ENCODE data around the gene CGREF1. TPM values are rescaled to one million over a fixed set of nuclear protein-coding genes. Genes with fewer than 3 reads are reported as not detected.

CGREF1 gene
- total RNA-seq, 2 experiments from 2014 or later = 0.75 to 1.2 TPM

DNA sequence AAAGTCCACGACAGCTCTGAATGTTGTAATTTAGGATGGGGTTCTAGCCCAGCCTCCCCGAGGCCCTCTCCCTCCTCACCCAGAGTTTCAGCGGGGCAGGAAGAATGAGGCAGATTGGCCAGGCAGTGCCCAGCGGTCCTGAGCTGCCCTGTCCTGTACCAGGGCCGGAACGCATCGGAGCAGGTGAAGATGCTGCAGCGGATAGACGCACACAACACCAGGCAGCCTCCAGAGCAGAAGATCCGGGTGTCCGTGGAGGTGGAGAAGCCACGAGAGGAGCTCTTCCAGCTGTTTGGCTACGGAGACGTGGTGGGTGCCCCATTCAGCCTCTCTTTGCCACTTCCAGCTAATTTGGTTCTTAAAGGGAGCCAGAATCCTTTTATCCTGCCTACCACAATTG, 21.6 kb downstream of the CGREF1 start:
- ChIA-PET POLR2A (interaction anchor here (0.6 to 2.5 kb wide), 2 partner anchors 13 to 17 kb away, joined by 3 to 6 read pairs; no protein-coding TSS in a partner anchor), CTCF (interaction anchor here (0.9 to 7.9 kb wide), 9 partner anchors 10 to 207 kb away, joined by 3 to 75 read pairs (median 4); partner anchors contain the start of genes ABHD1, KHK, SLC30A3 and TRIM54)
- Mint-ChIP-seq H3K27ac (no peak overlapping the region), H3K4me3 (no peak overlapping the region), H3K4me1 (peaks cover 12% of the 10 kb centered on the region), H3K27me3 (no peaks in the 10 kb centered on the region), H3K36me3 (ENCODE audit: low read depth) (no peaks in the 10 kb centered on the region), H3K9me3 (no peaks in the 10 kb centered on the region)
- no peak for DNase-seq

GRCh38 chr2:27096748-27097297, 22.1 kb downstream of the CGREF1 start:
- ChIA-PET POLR2A (interaction anchor here (0.6 to 2.5 kb wide), 5 partner anchors 9 to 152 kb away, joined by 3 to 6 read pairs (median 4); partner anchors contain the start of gene OST4), CTCF (interaction anchor here (0.9 to 7.9 kb wide), 7 partner anchors 9 to 207 kb away, joined by 3 to 75 read pairs (median 6); partner anchors contain the start of genes ABHD1, KHK and TRIM54)
- Mint-ChIP-seq H3K27me3 (no peaks in the 10 kb centered on the region), H3K27ac (no peak overlapping the region), H3K9me3 (no peaks in the 10 kb centered on the region), H3K36me3 (ENCODE audit: low read depth) (no peaks in the 10 kb centered on the region), H3K4me1 (peaks cover 12% of the 10 kb centered on the region), H3K4me3 (no peak overlapping the region)
- DNase-seq = no peak

- ChIA-PET POLR2A (interaction anchor here (0.6 to 2.5 kb wide), 8 partner anchors 9 to 184 kb away, joined by 3 to 6 read pairs (median 4); partner anchors contain the start of genes AGBL5 and OST4), CTCF (interaction anchor here (0.9 to 7.9 kb wide), 6 partner anchors 9 to 208 kb away, joined by 3 to 75 read pairs (median 8); partner anchors contain the start of genes ABHD1, KHK and TRIM54)
- Mint-ChIP-seq H3K36me3 (ENCODE audit: low read depth) (no peaks in the 10 kb centered on the region), H3K27me3 (no peaks in the 10 kb centered on the region), H3K9me3 (no peaks in the 10 kb centered on the region), H3K27ac (no peak overlapping the region), H3K4me3 (no peak overlapping the region), H3K4me1 (peaks cover 12% of the 10 kb centered on the region)
- DNase-seq = peak; percentile 60
These were observed 22.9 kb downstream of the CGREF1 start for GRCh38 chr2:27095745-27096651.

DNA sequence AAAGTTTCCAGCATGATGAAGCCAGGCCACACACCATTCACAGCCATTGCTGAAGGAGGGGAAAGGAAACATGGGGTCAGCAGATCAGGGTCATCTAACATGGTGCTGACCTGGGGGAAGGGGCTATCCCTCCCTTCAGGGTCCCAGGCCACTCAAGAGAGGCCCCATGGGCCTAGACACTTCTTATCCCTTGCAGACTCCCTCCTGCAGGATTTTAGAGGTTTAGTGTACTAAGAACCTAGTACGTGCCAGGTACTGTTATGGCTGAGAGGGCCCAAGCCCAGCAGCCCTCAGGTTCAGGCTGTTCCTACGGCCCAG, 23.5 kb downstream of the CGREF1 start:
- peaks cover 12% of the 10 kb centered on the region for H3K4me1 Mint-ChIP-seq
- ChIA-PET POLR2A (interaction anchor here (1.0 to 2.3 kb wide), 5 partner anchors 10 to 185 kb away, joined by 3 to 6 read pairs (median 5); partner anchors contain the start of genes AGBL5 and OST4), CTCF (interaction anchor here (0.9 to 7.9 kb wide), 3 partner anchors 8 to 185 kb away, joined by 3 to 75 read pairs (median 10); partner anchors contain the start of genes KHK and TRIM54)
- no peaks in the 10 kb centered on the region for H3K27me3 Mint-ChIP-seq
- H3K36me3 Mint-ChIP-seq (ENCODE audit: low read depth) = no peaks in the 10 kb centered on the region
- no peaks in the 10 kb centered on the region for H3K9me3 Mint-ChIP-seq
- no peak overlapping the region for H3K4me3 Mint-ChIP-seq
- DNase-seq = no peak
- H3K27ac Mint-ChIP-seq = no peak overlapping the region

GRCh38 chr2:27094353-27094984, 24.5 kb downstream of the CGREF1 start:
- no peaks in the 10 kb centered on the region for H3K36me3 Mint-ChIP-seq (ENCODE audit: low read depth)
- H3K4me1 Mint-ChIP-seq = peaks cover 13% of the 10 kb centered on the region
- ChIA-PET POLR2A (interaction anchor here (2.3 kb wide), 1 partner anchor 43 kb away, joined by 6 read pairs; the partner anchor contains the start of gene AGBL5), CTCF (interaction anchor here (0.6 kb wide), 1 partner anchor 28 kb away, joined by 4 read pairs; no protein-coding TSS in a partner anchor)
- no peak overlapping the region for H3K4me3 Mint-ChIP-seq
- DNase-seq = no peak
- no peak overlapping the region for H3K27ac Mint-ChIP-seq
- no peaks in the 10 kb centered on the region for H3K9me3 Mint-ChIP-seq
- no peaks in the 10 kb centered on the region for H3K27me3 Mint-ChIP-seq

DNA sequence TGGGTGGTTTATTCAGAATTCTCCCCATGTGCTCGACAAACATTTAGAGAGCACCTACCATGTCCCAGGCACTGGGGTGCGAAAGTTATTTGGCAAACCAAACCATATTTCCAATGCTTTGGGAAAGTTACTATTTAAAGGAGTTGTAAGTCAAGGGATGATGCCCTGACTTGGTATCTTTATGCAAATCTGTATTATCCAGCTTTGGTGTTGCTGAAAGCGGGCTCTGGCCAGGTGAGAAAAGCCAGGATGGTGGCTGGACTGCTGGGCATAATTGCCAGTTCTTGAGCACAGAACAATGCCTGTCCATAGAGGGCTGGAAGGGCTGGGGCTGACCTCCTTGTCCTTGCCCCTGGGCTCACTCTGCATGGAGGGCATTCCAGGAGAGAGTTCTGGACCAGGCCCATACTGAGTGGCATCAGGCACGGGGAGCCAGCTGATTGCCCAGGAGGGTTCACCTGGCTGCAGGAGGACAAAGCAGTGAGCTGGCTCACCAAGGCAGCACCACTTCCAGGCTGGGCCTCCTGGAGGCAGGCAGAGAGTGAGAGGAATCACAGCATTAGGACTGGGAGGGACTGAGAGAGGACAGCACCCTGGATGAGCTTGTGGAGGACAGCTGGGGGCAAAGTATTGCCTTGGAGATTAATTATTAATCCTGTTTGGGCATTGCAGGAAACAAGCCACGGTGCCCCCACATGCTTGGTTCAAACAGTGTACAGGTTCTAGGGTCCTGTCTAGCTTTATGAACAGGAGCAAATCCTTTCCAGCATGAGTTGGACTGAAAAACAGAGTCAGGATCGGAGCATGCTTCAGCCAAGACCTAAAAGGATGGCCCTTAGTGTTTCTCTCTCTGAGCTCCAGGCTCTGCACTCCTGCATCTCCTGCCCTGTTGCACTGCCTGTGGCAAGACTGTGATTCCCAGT, 25.2 kb downstream of the CGREF1 start:
- H3K4me3 Mint-ChIP-seq = no peak overlapping the region
- H3K4me1 Mint-ChIP-seq = peaks cover 13% of the 10 kb centered on the region
- DNase-seq = no peak
- no peaks in the 10 kb centered on the region for H3K9me3 Mint-ChIP-seq
- POLR2A ChIA-PET = no interaction called here
- H3K27ac Mint-ChIP-seq = no peak overlapping the region
- no peaks in the 10 kb centered on the region for H3K27me3 Mint-ChIP-seq
- CTCF ChIA-PET = interaction anchor here (0.6 to 1.2 kb wide), 2 partner anchors 27 to 185 kb away, joined by 3 to 4 read pairs; no protein-coding TSS in a partner anchor
- no peaks in the 10 kb centered on the region for H3K36me3 Mint-ChIP-seq (ENCODE audit: low read depth)

- Mint-ChIP-seq H3K9me3 (no peaks in the 10 kb centered on the region), H3K27ac (no peak overlapping the region), H3K27me3 (no peaks in the 10 kb centered on the region), H3K4me3 (no peak overlapping the region), H3K4me1 (peaks cover 14% of the 10 kb centered on the region), H3K36me3 (ENCODE audit: low read depth) (no peaks in the 10 kb centered on the region)
- POLR2A ChIA-PET = interaction anchor here (0.8 kb wide), 1 partner anchor 12 kb away, joined by 3 read pairs; no protein-coding TSS in a partner anchor
- DNase-seq = no peak
- CTCF ChIA-PET = interaction anchor here (1.2 kb wide), 1 partner anchor 186 kb away, joined by 3 read pairs; no protein-coding TSS in a partner anchor
These were observed 26.1 kb downstream of the CGREF1 start for GRCh38 chr2:27092696-27093429.

GRCh38 chr2:27091746-27092695, 26.9 kb downstream of the CGREF1 start:
- Mint-ChIP-seq H3K4me3 (no peak overlapping the region), H3K27me3 (no peaks in the 10 kb centered on the region), H3K36me3 (ENCODE audit: low read depth) (no peaks in the 10 kb centered on the region), H3K9me3 (no peaks in the 10 kb centered on the region), H3K27ac (no peak overlapping the region), H3K4me1 (peaks cover 23% of the 10 kb centered on the region)
- CTCF ChIA-PET = no interaction called here
- no peak for DNase-seq
- POLR2A ChIA-PET = interaction anchor here (0.8 to 11.8 kb wide), 2 partner anchors 11 to 39 kb away, joined by 3 to 107 read pairs; partner anchors contain the start of gene AGBL5

- DNase-seq = no peak
- CTCF ChIA-PET = interaction anchor here (0.7 to 1.9 kb wide), 6 partner anchors 8 to 1201 kb away, joined by 3 to 5 read pairs (median 3); partner anchors contain the start of gene OST4
- Mint-ChIP-seq H3K9me3 (no peaks in the 10 kb centered on the region), H3K4me1 (peaks cover 27% of the 10 kb centered on the region), H3K4me3 (no peak overlapping the region), H3K27me3 (no peaks in the 10 kb centered on the region), H3K36me3 (ENCODE audit: low read depth) (no peaks in the 10 kb centered on the region), H3K27ac (no peak overlapping the region)
- POLR2A ChIA-PET = interaction anchor here (2.3 to 11.8 kb wide), 3 partner anchors 16 to 45 kb away, joined by 14 to 125 read pairs (median 107); partner anchors contain the start of genes AGBL5, OST4 and PREB
These were observed 29.6 kb downstream of the CGREF1 start for GRCh38 chr2:27089111-27089954.

All from activated CD4-positive, alpha-beta memory T cell treated with anti-CD3 and anti-CD28 coated beads, Interleukin-2, amount 10 ng/mL, durations not matched to agents 7 days and 5 days (primary cell).